ENCODE measurements around the gene PPP1R12C.

Gene PPP1R12C

GRCh38 chr19:55145232-55145631, 27.8 kb upstream of the PPP1R12C start:
- no peak for TF ChIP-seq ZNF8 (CRISPR knock-in tag; IDR thresholded peaks at IDR 0.05)
- no peak for TF ChIP-seq ESRRG (CRISPR knock-in tag; IDR thresholded peaks at IDR 0.05)
- TF ChIP-seq ZC3H10 (CRISPR knock-in tag; IDR thresholded peaks at IDR 0.05): no peak
- TF ChIP-seq PATZ1 (CRISPR knock-in tag; IDR thresholded peaks at IDR 0.05; ENCODE audit: borderline replicate concordance): no peak
- TF ChIP-seq CSDC2 (CRISPR knock-in tag; IDR thresholded peaks at IDR 0.05): no peak
- TF ChIP-seq, protein P1, sequence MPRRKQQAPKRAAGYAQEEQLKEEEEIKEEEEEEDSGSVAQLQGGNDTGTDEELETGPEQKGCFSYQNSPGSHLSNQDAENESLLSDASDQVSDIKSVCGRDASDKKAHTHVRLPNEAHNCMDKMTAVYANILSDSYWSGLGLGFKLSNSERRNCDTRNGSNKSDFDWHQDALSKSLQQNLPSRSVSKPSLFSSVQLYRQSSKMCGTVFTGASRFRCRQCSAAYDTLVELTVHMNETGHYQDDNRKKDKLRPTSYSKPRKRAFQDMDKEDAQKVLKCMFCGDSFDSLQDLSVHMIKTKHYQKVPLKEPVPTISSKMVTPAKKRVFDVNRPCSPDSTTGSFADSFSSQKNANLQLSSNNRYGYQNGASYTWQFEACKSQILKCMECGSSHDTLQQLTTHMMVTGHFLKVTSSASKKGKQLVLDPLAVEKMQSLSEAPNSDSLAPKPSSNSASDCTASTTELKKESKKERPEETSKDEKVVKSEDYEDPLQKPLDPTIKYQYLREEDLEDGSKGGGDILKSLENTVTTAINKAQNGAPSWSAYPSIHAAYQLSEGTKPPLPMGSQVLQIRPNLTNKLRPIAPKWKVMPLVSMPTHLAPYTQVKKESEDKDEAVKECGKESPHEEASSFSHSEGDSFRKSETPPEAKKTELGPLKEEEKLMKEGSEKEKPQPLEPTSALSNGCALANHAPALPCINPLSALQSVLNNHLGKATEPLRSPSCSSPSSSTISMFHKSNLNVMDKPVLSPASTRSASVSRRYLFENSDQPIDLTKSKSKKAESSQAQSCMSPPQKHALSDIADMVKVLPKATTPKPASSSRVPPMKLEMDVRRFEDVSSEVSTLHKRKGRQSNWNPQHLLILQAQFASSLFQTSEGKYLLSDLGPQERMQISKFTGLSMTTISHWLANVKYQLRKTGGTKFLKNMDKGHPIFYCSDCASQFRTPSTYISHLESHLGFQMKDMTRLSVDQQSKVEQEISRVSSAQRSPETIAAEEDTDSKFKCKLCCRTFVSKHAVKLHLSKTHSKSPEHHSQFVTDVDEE (CRISPR knock-in tag; IDR thresholded peaks at IDR 0.05): no peak
- TF ChIP-seq PPARA (CRISPR knock-in tag; IDR thresholded peaks at IDR 0.05; ENCODE audit: borderline replicate concordance): no peak
- no peak for TF ChIP-seq TOX (CRISPR knock-in tag; IDR thresholded peaks at IDR 0.05; ENCODE audit: borderline replicate concordance)
- TF ChIP-seq GLIS3 (CRISPR knock-in tag; IDR thresholded peaks at IDR 0.05): no peak
- TF ChIP-seq CREB5 (CRISPR knock-in tag; IDR thresholded peaks at IDR 0.05; ENCODE audit: low read depth): no peak
- no peak for TF ChIP-seq CSRNP3 (CRISPR knock-in tag; IDR thresholded peaks at IDR 0.05)
- no peak for TF ChIP-seq RARB (CRISPR knock-in tag; IDR thresholded peaks at IDR 0.05)
- TF ChIP-seq SNAI2 (CRISPR knock-in tag; IDR thresholded peaks at IDR 0.05): no peak
- TF ChIP-seq ZNF70 (CRISPR knock-in tag; IDR thresholded peaks at IDR 0.05): no peak
- ATAC-seq: no peak

DNA sequence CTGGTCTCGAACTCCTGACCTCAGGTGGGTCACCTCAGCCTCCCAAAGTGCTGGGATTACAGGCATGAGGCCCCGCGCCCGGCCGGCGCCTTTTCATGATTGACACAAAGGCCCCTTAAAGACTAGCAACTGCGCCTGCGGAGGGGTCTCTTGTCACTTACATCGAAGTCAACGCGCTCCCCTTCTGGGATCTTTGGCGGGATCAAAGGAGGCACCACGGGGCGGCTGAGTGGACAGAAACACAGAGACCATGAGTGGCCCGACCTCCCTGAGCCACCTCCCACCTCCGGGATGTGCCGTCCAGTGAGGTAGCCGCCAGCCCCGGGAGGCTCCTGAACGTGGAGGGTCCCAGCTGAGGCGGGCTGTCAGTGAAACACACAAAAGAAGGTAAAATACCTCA, 24.3 kb upstream of the PPP1R12C start:
- TF ChIP-seq, protein P2, sequence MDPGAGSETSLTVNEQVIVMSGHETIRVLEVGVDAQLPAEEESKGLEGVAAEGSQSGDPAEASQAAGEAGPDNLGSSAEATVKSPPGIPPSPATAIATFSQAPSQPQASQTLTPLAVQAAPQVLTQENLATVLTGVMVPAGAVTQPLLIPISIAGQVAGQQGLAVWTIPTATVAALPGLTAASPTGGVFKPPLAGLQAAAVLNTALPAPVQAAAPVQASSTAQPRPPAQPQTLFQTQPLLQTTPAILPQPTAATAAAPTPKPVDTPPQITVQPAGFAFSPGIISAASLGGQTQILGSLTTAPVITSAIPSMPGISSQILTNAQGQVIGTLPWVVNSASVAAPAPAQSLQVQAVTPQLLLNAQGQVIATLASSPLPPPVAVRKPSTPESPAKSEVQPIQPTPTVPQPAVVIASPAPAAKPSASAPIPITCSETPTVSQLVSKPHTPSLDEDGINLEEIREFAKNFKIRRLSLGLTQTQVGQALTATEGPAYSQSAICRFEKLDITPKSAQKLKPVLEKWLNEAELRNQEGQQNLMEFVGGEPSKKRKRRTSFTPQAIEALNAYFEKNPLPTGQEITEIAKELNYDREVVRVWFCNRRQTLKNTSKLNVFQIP (CRISPR knock-in tag; IDR thresholded peaks at IDR 0.05; ENCODE audit: borderline replicate concordance, low read depth): no peak
- TF ChIP-seq GLIS3 (CRISPR knock-in tag; IDR thresholded peaks at IDR 0.05) (no peak), ZNF70 (CRISPR knock-in tag; IDR thresholded peaks at IDR 0.05) (no peak), ZC3H10 (CRISPR knock-in tag; IDR thresholded peaks at IDR 0.05) (no peak), CREB5 (CRISPR knock-in tag; IDR thresholded peaks at IDR 0.05; ENCODE audit: low read depth) (no peak), ZNF565 (CRISPR knock-in tag; conservative IDR thresholded peaks at IDR 0.05; ENCODE audit: low read depth) (no peak), ZFP30 (CRISPR knock-in tag; IDR thresholded peaks at IDR 0.05) (no peak), RARB (CRISPR knock-in tag; IDR thresholded peaks at IDR 0.05) (no peak)
- 0 out of 3 replicates have a peak, but pooled peaks have one; percentile 4 for ATAC-seq

DNA sequence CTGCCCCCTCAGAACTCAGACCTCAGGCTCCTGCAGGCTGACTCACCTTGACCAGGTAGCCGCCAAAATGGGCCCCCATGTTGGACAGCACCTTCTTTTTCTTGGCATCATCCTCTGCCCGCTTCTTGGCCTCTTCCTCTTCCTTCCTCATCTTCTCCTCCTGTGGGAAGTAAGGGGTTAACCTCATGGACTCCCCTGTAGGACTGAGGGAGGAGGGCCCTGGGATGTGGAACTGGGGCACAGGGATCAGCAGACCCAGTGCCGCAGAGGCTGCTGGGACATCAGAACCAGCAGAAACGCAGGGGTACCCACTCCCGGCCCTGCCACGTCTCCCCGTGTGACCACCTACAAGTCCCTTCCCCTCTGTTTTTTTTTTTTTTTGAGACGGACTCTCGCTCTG, 20.5 kb upstream of the PPP1R12C start:
- no peak for ATAC-seq
- TF ChIP-seq SNAI2 (CRISPR knock-in tag; IDR thresholded peaks at IDR 0.05) (no peak), ZFP30 (CRISPR knock-in tag; IDR thresholded peaks at IDR 0.05) (no peak), PATZ1 (CRISPR knock-in tag; IDR thresholded peaks at IDR 0.05; ENCODE audit: borderline replicate concordance) (no peak), ESRRG (CRISPR knock-in tag; IDR thresholded peaks at IDR 0.05) (no peak), ISL1 (CRISPR knock-in tag; IDR thresholded peaks at IDR 0.05) (no peak), BACH2 (CRISPR knock-in tag; IDR thresholded peaks at IDR 0.05; ENCODE audit: borderline replicate concordance) (no peak), ZNF565 (CRISPR knock-in tag; conservative IDR thresholded peaks at IDR 0.05; ENCODE audit: low read depth) (no peak), GLIS3 (CRISPR knock-in tag; IDR thresholded peaks at IDR 0.05) (no peak), CREB5 (CRISPR knock-in tag; IDR thresholded peaks at IDR 0.05; ENCODE audit: low read depth) (no peak), ZNF70 (CRISPR knock-in tag; IDR thresholded peaks at IDR 0.05) (no peak), TCF4 (CRISPR knock-in tag; IDR thresholded peaks at IDR 0.05; ENCODE audit: borderline replicate concordance) (no peak), ZC3H10 (CRISPR knock-in tag; IDR thresholded peaks at IDR 0.05) (no peak)
- TF ChIP-seq, protein P2 (CRISPR knock-in tag; IDR thresholded peaks at IDR 0.05; ENCODE audit: borderline replicate concordance, low read depth): no peak
